ENCODE measurements around the gene VPS39.

Gene VPS39

DNA sequence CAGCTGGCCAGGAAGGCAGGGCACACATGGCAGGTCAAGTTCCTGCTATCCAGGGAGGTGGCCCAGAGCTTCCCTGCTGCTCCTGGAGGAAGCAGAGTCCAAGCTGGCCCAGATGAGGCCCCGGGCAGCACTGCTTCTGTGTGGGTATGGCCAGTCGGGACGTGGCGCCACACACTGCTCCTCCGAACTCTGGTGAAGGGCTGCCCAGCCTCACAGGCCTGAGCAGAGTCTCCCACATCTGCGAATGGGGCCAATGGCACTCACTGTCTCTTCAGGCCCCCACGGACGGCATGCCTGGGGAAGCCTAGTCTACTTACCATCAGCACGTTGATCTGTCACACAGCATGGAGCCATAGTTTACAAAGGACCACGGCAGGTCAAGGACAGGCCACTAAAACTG lies 49.2 kb downstream of the VPS39 start:
- Histone ChIP-seq H3K9me2 (replicated peaks; ENCODE audit: control insufficient read depth, low read length) (no peaks in the 10 kb centered on the region), H3K79me2 (ENCODE audit: control insufficient read depth, low read length) (no peaks in the 10 kb centered on the region), H4K20me1 (ENCODE audit: control insufficient read depth, insufficient read depth, low read depth, low read length) (no peaks in the 10 kb centered on the region), H3K27ac (ENCODE audit: low read depth, low read length) (no peak overlapping the region), H3K4me1 (ENCODE audit: control insufficient read depth, low read length) (no peaks in the 10 kb centered on the region), H3K27me3 (ENCODE audit: control insufficient read depth, low read length) (no peaks in the 10 kb centered on the region), H3K4me3 (ENCODE audit: low read length) (no peak overlapping the region), H3K4me2 (ENCODE audit: low read length) (no peak overlapping the region), H3K36me3 (ENCODE audit: control insufficient read depth, low read length) (peaks cover 43% of the 10 kb centered on the region), H3F3A (ENCODE audit: control insufficient read depth, insufficient read depth) (no peaks in the 10 kb centered on the region), H3K9me3 (ENCODE audit: control insufficient read depth, insufficient read depth, low read length) (no peaks in the 10 kb centered on the region)
- no peak for TF ChIP-seq EZH2phosphoT487 (IDR thresholded peaks at IDR 0.05; ENCODE audit: borderline replicate concordance, low read length)
- TF ChIP-seq, protein P1, sequence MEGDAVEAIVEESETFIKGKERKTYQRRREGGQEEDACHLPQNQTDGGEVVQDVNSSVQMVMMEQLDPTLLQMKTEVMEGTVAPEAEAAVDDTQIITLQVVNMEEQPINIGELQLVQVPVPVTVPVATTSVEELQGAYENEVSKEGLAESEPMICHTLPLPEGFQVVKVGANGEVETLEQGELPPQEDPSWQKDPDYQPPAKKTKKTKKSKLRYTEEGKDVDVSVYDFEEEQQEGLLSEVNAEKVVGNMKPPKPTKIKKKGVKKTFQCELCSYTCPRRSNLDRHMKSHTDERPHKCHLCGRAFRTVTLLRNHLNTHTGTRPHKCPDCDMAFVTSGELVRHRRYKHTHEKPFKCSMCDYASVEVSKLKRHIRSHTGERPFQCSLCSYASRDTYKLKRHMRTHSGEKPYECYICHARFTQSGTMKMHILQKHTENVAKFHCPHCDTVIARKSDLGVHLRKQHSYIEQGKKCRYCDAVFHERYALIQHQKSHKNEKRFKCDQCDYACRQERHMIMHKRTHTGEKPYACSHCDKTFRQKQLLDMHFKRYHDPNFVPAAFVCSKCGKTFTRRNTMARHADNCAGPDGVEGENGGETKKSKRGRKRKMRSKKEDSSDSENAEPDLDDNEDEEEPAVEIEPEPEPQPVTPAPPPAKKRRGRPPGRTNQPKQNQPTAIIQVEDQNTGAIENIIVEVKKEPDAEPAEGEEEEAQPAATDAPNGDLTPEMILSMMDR (IDR thresholded peaks at IDR 0.05; ENCODE audit: low read depth, low read length, poor library complexity, severe bottlenecking): no peak

DNA sequence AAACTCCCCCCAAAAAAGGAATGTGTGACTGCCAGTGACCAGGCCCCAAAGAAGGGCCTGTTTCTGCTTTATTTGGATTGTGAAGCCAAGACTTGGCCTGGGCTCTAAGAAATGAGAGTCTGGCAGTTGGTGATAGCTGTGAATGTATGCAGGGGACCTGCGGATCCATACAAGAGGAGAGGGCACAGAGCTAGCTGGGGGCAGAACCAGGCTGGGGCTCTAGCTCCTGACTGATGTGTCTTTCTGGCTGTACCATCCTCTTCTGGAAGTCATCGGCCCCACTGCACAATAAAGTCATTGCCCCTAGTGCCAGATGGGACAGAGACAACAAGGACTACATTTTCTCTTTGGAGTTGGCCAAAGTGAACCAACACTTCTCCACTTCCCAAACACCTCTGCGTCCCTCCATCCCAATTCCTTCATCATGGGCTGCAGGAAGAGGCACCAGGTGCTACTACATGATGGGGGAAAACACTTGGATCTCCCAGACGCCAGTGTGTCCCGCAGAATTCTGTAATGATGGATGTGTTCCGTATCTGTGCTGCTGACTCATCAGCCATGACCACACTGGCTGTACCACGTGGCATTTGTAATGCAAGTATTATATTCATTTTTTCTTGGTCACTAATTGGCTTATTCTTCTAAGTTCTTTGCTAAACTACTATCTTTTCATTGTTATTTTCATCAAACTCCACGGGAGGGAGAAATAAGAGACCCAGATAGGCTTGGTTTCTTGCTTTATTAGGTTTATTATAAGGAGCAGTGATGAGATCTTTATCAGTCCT lies 49.9 kb downstream of the VPS39 start:
- peaks cover 36% of the 10 kb centered on the region for H3K36me3 ChIP-seq (ENCODE audit: control insufficient read depth, low read length)
- no peaks in the 10 kb centered on the region for H3K9me2 ChIP-seq (replicated peaks; ENCODE audit: control insufficient read depth, low read length)
- H3K9me3 ChIP-seq (ENCODE audit: control insufficient read depth, insufficient read depth, low read length): no peaks in the 10 kb centered on the region
- H3K4me1 ChIP-seq (ENCODE audit: control insufficient read depth, low read length): no peaks in the 10 kb centered on the region
- no peak overlapping the region for H3K27ac ChIP-seq (ENCODE audit: low read depth, low read length)
- H4K20me1 ChIP-seq (ENCODE audit: control insufficient read depth, insufficient read depth, low read depth, low read length): no peaks in the 10 kb centered on the region
- no peak overlapping the region for H3K4me2 ChIP-seq (ENCODE audit: low read length)
- no peak overlapping the region for H3K4me3 ChIP-seq (ENCODE audit: low read length)
- TF ChIP-seq, protein P1 (IDR thresholded peaks at IDR 0.05; ENCODE audit: low read depth, low read length, poor library complexity, severe bottlenecking): no peak
- no peak for TF ChIP-seq EZH2phosphoT487 (IDR thresholded peaks at IDR 0.05; ENCODE audit: borderline replicate concordance, low read length)
- H3F3A ChIP-seq (ENCODE audit: control insufficient read depth, insufficient read depth): no peaks in the 10 kb centered on the region
- no peaks in the 10 kb centered on the region for H3K79me2 ChIP-seq (ENCODE audit: control insufficient read depth, low read length)
- H3K27me3 ChIP-seq (ENCODE audit: control insufficient read depth, low read length): no peaks in the 10 kb centered on the region

DNA sequence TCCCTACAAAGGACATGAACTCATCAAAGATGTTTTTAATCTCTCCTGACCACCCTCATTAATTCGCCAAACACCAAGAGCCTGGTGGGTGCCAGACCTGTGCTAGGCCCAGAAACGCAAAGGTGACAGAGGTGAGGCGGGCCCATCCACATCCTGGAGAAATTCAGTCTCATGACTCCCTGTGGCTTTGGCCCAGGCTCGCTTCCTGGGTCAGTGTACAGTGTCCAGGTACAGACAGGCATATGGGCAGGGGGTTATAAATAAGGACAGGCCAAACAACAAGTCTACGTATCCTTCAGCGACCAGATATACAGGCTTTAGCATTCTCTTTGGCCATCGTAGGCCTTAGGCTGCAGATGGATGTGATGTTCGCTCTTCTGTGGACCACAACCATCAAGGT lies 50.7 kb downstream of the VPS39 start:
- TF ChIP-seq EZH2phosphoT487 (IDR thresholded peaks at IDR 0.05; ENCODE audit: borderline replicate concordance, low read length): no peak
- TF ChIP-seq, protein P1 (IDR thresholded peaks at IDR 0.05; ENCODE audit: low read depth, low read length, poor library complexity, severe bottlenecking): no peak
- Histone ChIP-seq H3K9me2 (replicated peaks; ENCODE audit: control insufficient read depth, low read length) (no peaks in the 10 kb centered on the region), H3K4me3 (ENCODE audit: low read length) (no peak overlapping the region), H3K27me3 (ENCODE audit: control insufficient read depth, low read length) (no peaks in the 10 kb centered on the region), H3K4me1 (ENCODE audit: control insufficient read depth, low read length) (no peaks in the 10 kb centered on the region), H3K9me3 (ENCODE audit: control insufficient read depth, insufficient read depth, low read length) (no peaks in the 10 kb centered on the region), H3F3A (ENCODE audit: control insufficient read depth, insufficient read depth) (no peaks in the 10 kb centered on the region), H3K36me3 (ENCODE audit: control insufficient read depth, low read length) (peaks cover 28% of the 10 kb centered on the region), H4K20me1 (ENCODE audit: control insufficient read depth, insufficient read depth, low read depth, low read length) (no peaks in the 10 kb centered on the region), H3K79me2 (ENCODE audit: control insufficient read depth, low read length) (no peaks in the 10 kb centered on the region), H3K27ac (ENCODE audit: low read depth, low read length) (no peak overlapping the region), H3K4me2 (ENCODE audit: low read length) (no peak overlapping the region)
